HL-60 (cell line): ENCODE results near the gene MACROD2.
"Not testable (repeated sequence)": the region's sequence is repeated elsewhere in the genome, so short reads cannot be mapped to it uniquely, and the experiment has no call there.

Experiments used
- DNase-seq, 2 experiments: peaks; one replicate each; pipeline ENCODE4 v3.0.0-alpha.2; 2010 to 2020; ENCODE audit warnings: low read depth in 1 of 2, low spot score in 1 of 2
- H3K27ac ChIP-seq: fragments of 250-450 bp; sonication (Bioruptor Pico); replicated peaks from 2 replicates; pipeline ENCODE4 v1.5.1; 2020; ENCODE audit warnings: mild to moderate bottlenecking, moderate library complexity
- H3K27me3 ChIP-seq: fragments of 250-450 bp; sonication (Bioruptor Pico); 2 replicates; pipeline ENCODE4 v1.5.1; 2021; ENCODE audit warnings: mild to moderate bottlenecking, moderate library complexity; ENCODE audit not compliant: insufficient read depth, poor library complexity, severe bottlenecking
- H3K4me3 ChIP-seq: replicated peaks from 2 replicates; pipeline ENCODE4 v1.5.1; 2011; ENCODE audit warnings: mild to moderate bottlenecking, control low read depth, low read length; ENCODE audit not compliant: insufficient read depth
- CTCF ChIP-seq: IDR thresholded peaks from one replicate; pipeline ENCODE4 v1.5.1; 2011; ENCODE audit warnings: low read length, control low read depth, inconsistent platforms; ENCODE audit not compliant: insufficient read depth
- GABPA ChIP-seq: IDR thresholded peaks from 2 replicates; pipeline ENCODE4 v1.6.1; 2012; ENCODE audit warnings: low read depth
- POLR2AphosphoS5 ChIP-seq: IDR thresholded peaks from 2 replicates; pipeline ENCODE4 v1.6.1; 2012; ENCODE audit warnings: low read depth
- REST ChIP-seq: IDR thresholded peaks from 2 replicates; pipeline ENCODE4 v1.6.1; 2012; ENCODE audit warnings: low read depth; ENCODE audit not compliant: insufficient replicate concordance
- SPI1 ChIP-seq: IDR thresholded peaks from 2 replicates; pipeline ENCODE4 v1.6.1; 2012; ENCODE audit warnings: low read depth, mild to moderate bottlenecking, borderline replicate concordance

MACROD2 gene

GRCh38 chr20:14210146-14210545 is 214.8 kb downstream of the MACROD2 start:
- H3K27ac ChIP-seq = no peak overlapping the region
- H3K4me3 ChIP-seq = no peak overlapping the region
- no peak for DNase-seq
- H3K27me3 ChIP-seq = no peaks in the 10 kb centered on the region
- TF ChIP-seq CTCF (no peak), REST (no peak), GABPA (no peak), SPI1 (no peak), POLR2AphosphoS5 (no peak)

GRCh38 chr20:14214046-14214445 is 218.7 kb downstream of the MACROD2 start:
- Histone ChIP-seq H3K27me3 (no peaks in the 10 kb centered on the region), H3K27ac (no peak overlapping the region), H3K4me3 (no peak overlapping the region)
- no peak for DNase-seq
- no peak for TF ChIP-seq POLR2AphosphoS5
- no peak for TF ChIP-seq GABPA
- no peak for TF ChIP-seq CTCF
- no peak for TF ChIP-seq REST
- no peak for TF ChIP-seq SPI1

GRCh38 chr20:14215880-14216279 is 220.6 kb downstream of the MACROD2 start:
- H3K27me3 ChIP-seq, H3K4me3 ChIP-seq, DNase-seq, H3K27ac ChIP-seq: not testable (repeated sequence)

- Histone ChIP-seq H3K27me3 (no peaks in the 10 kb centered on the region), H3K4me3 (no peak overlapping the region), H3K27ac (no peak overlapping the region)
- DNase-seq = no peak
- TF ChIP-seq CTCF (no peak), POLR2AphosphoS5 (no peak), REST (no peak), SPI1 (no peak), GABPA (no peak)
These were observed 224.6 kb downstream of the MACROD2 start for GRCh38 chr20:14219801-14220461.
